Measurements from ENCODE around the gene SSH2.
A peak's percentile ranks its signal among the peaks of the same experiment; 100 is the strongest.

The SSH2 gene

DNA sequence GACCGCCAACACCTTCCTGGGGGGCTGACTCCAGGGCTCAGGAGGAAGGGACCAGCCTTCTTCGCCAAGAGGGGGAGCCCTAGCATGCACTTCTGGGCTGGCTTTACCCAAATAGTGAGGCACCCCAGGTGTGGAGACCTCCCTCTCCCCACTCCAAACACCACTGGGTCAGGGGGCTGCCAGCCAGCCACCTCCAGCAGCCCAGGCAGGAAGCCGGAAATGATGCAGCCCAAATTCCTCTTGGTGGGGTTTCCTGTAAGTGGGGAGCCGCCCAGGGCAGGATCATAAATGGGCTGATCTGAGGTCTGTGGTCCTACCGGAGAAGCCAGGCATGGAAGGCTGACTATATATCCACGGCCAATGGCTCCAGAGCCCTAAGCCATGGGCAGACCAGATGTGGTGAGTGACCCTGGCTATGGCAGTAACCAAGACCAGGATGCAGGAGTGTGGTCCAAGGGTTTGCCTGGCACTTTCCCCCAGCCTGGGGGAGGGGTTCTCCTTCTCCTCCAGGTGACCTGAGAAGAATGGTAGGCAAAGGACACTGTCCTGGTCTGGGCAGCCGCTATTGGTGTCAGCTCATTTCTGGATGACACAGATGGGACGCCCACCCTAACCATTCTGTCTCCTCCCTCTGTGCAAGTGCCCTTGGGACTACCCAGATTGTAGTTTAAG, 344.8 kb downstream of the SSH2 start:
- peak; percentile 24 for DNase-seq

DNA sequence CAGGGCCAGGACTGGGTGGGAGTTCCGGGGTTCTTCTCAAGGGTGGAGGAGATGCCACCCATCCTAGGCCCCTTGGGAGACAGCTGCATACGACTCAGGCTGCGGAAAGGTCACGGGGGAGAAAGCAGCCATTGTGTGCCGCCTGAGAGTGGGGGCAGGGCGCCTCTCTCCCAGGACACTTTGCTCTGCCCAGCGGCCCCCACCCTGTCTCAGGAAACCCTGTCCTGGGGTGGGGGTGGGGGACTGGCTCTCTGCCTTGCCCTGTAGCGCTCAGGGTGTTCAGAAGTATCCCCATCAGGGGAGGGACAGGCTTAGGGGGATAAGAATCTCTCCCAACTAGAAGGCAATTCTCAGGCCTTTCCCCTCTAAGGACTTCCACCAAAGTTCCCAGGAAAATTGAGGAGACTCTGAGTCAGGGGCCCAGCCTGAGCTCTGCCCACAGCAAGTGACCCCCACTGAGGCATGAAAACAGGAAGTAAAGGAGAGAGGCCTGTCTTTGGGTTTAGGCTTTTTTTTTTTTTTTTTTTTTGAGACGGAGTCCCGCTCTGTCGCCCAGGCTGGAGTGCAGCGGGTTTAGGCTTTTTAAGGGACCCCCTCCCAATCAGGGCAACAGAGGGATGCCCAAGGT, 345.5 kb downstream of the SSH2 start:
- DNase-seq = no peak

GRCh38 chr17:29583324-29584248, 346.4 kb downstream of the SSH2 start:
- no peak for DNase-seq

- no peak for DNase-seq
Observed at GRCh38 chr17:29582772-29583171, 347.3 kb downstream of the SSH2 start.

GRCh38 chr17:29582254-29582765, 347.7 kb downstream of the SSH2 start:
- no peak for DNase-seq

DNA sequence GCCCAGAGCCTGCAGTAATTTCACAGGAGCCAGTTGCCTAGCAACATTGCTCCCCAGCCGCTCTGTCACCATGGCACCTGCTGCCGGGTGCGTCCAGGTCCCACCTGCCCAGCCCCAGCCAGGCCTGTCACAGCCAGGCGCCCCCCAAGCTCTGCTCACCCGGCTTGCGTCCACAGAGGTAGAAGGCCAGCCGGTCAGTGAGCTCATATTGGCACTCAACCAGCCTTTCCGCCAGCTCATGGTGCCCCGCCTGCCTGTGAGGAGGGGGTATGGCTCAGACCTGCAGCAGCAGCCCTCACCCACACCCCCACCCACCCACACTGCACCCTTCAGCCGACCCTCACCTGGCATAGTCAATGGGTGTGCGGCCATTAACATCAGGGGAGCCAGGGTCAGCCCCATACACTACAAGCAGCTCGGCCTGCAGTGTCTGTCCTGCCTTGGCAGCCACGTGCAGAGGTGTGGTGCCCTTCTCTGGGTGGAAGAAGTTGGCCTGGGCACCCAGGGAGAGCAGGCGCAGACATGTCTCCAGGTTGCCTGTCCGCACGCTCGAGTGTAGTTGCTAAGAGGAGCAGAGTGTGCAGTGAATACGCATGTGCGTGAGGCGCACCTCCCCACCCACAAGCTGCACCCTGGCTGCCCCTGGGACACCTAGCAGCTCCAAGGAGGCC, 348.3 kb downstream of the SSH2 start:
- DNase-seq = no peak

DNA sequence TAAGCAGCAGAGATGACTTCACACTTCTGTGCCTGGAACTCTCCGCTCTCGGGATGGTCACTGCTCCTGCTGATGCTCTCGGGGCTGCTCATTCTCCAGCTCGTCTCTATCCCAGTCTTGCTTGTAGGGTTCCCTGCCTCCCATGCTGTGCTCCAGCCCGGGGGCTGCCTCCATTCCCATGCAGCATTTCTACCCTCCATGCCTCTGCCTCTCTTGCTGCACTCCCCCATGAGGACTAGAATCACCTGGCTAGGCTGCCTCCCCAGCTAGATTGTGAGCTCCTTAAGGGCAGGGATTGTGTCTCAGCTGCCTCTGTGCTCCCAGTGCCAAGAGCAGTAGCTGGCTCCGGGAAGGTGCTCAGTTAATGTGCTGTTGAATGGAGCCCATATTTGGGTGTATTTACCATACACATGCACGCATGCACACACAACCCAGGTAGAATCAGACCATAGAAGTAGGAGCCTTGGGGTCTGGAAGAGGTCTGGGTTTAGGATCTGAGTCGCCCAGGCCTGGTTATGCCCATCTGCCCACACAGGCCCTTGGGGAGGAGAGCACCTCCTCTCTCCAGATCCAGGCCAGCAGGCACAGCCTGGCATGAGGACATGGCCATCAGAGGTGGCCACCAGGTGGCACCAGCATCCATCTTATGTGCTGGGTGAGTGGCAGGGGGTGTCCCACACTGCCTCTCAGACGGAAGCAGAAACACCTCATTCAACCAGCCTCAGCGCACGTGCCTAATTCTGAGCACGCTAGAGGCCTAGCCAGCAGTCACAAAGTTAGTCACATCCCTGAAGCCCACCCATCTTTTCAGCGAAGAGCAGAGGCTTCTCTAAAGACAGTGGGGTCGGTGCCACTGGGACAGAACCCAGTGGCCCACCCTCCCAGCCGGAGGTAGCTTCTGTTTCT, 349.9 kb downstream of the SSH2 start:
- peak; percentile 74 for DNase-seq

DNA sequence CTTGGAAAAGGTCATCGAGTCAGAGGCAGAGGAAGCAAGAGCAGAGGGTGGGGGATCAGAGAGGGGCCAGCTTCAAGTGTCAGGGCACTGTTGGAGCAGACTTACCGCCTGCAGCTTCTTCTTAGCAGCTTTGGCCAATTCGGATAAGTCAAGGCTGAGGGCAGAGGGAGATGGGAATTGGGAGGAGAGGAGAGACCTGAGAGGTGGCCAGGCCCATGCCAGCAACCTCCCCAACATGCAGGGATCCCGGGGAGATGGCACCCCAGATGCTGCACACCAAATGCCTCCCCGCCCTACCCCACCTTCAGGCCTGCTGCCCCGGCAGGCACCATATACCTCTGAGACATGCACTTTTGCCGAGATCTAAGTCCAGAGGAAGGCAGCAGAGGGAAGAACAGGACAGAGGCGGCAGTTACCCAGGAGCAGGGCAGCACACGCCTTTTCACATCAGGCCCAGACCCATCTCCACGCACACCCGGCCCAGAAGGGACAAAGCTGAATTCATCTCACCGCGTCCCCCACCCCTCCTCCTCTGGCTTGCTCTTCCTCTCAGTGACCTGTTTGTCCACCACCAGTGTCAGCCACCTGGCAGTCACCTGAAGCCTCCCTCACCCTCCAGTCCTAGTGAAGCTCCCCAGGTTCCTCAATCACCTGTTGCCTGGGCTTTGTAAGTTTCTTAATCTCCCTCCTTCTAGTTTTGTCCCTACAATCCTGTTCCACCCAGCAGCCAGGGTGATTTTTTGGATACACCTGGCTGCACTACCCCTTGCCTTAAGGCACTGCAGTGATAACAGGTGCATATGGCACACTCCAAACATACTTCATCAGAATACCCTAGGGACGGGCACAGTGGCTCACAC, 351.2 kb downstream of the SSH2 start:
- no peak for DNase-seq

DNA sequence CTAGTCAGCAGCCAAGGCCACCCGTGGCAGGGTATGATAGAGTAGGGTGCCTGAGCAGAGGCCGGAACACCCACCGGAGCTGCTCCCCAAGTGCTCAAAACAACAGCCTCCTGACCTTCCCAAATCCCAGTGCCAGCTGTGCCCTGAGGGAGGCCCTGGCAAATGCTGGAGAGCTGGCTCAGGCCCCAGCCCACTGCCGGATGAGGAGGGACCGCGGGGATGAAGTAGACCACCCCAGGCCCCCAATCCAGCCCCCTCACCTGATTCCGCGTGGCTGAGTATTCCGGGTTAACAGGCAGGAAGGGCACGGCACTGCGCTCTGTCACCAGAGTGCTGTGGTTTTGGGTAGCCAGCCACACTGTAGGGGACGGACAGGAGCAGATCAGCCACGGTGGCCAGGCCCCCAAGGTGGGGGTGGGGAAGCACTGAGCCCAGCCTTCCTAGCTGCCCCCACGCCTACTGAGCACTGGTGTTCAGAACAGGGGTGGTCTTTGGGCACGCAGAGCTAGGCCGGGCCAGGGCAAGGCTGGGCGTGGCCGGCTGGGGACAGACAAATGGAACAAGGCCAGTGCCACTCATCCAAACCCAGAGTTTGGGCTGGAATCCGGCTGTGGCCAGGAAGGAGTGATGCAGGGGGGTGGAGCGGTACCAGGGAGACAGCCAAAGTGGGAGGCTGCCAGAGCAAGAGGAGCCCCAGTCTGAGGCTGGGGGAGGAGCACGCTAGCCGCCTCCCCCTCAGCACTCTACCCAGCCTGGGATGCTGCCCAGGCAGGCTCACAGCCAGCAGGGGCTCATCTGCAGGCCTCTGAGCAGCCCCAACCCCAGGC, 352.4 kb downstream of the SSH2 start:
- DNase-seq = peak; percentile 18

- no peak for DNase-seq
Observed at GRCh38 chr17:29577001-29577370, 353.0 kb downstream of the SSH2 start.

- DNase-seq = no peak
Observed at GRCh38 chr17:29576214-29577000, 353.6 kb downstream of the SSH2 start.
